CD14-positive monocyte (primary cell): ENCODE data around the gene THSD7B. TPM values are rescaled to one million over a fixed set of nuclear protein-coding genes. Genes with fewer than 3 reads are reported as not detected.

Experiments used
- DNase-seq, 3 donors: peaks; one replicate each; pipeline ENCODE4 v3.0.0-alpha.2; 2011 to 2022
- H2AFZ ChIP-seq: 2 replicates; pipeline ENCODE4 v1.6.0; 2012; ENCODE audit warnings: mild to moderate bottlenecking, low read depth, low read length, inconsistent platforms; ENCODE audit not compliant: insufficient read depth, poor library complexity, severe bottlenecking
- H3K27ac ChIP-seq, 2 donors: 1 replicate in 1 of 2; 2 replicates in 1 of 2; pipeline ENCODE4 v1.5.1; 2012 to 2013; ENCODE audit warnings: low read length in 2 of 2, control low read depth in 1 of 2, inconsistent platforms in 1 of 2, low read depth in 1 of 2, mild to moderate bottlenecking in 1 of 2
- H3K27me3 ChIP-seq, 2 donors: one replicate each; pipeline versions ENCODE4 v1.6.0 to v1.6.1; 2011 to 2013; ENCODE audit warnings: low read length in 2 of 2; ENCODE audit not compliant: control insufficient read depth in 2 of 2, insufficient read depth in 2 of 2
- H3K36me3 ChIP-seq, 2 donors: replicated peaks in 1 of 2; 1 replicate in 1 of 2; 2 replicates in 1 of 2; pipeline versions ENCODE4 v1.5.1 to v1.6.1; 2012 to 2013; ENCODE audit warnings: low read length in 2 of 2, control low read depth in 1 of 2, inconsistent platforms in 1 of 2, mild to moderate bottlenecking in 1 of 2; ENCODE audit not compliant: insufficient read depth in 2 of 2, control insufficient read depth in 1 of 2
- H3K4me1 ChIP-seq, 2 donors: 1 replicate in 1 of 2; 2 replicates in 1 of 2; pipeline versions ENCODE4 v1.5.1 to v1.6.1; 2012 to 2013; ENCODE audit warnings: low read length in 2 of 2, control low read depth in 1 of 2, inconsistent platforms in 1 of 2, mild to moderate bottlenecking in 1 of 2, moderate library complexity in 1 of 2; ENCODE audit not compliant: insufficient read depth in 2 of 2, control insufficient read depth in 1 of 2
- H3K4me2 ChIP-seq: replicated peaks from 2 replicates; pipeline ENCODE3; 2012; ENCODE audit warnings: low read length, moderate library complexity, mild to moderate bottlenecking; ENCODE audit not compliant: poor library complexity, severe bottlenecking; ENCODE audit errors: extremely low read depth
- H3K4me3 ChIP-seq, 3 experiments: fragments of 200-600 bp in 1 of 3; sonication (generic) in 1 of 3; replicated peaks in 1 of 3; 1 replicate in 2 of 3; 2 replicates in 1 of 3; pipeline ENCODE4 v1.5.1; 2011 to 2013; ENCODE audit warnings: low read length in 3 of 3, mild to moderate bottlenecking in 3 of 3, control low read depth in 2 of 3, low read depth in 2 of 3, inconsistent platforms in 1 of 3, moderate library complexity in 1 of 3
- H3K79me2 ChIP-seq: 2 replicates; pipeline ENCODE4 v1.6.0; 2012; ENCODE audit warnings: mild to moderate bottlenecking, control low read depth, inconsistent platforms, low read length, moderate library complexity; ENCODE audit not compliant: insufficient read depth
- H3K9ac ChIP-seq: 2 replicates; pipeline ENCODE4 v1.6.0; 2017; ENCODE audit warnings: low read length, mild to moderate bottlenecking; ENCODE audit not compliant: insufficient read depth, poor library complexity, severe bottlenecking
- H3K9me3 ChIP-seq, 2 donors: replicated peaks in 1 of 2; 1 replicate in 1 of 2; 2 replicates in 1 of 2; pipeline versions ENCODE4 v1.5.1 to v1.6.1; 2012 to 2013; ENCODE audit warnings: low read length in 2 of 2, control low read depth in 1 of 2; ENCODE audit not compliant: control insufficient read depth in 1 of 2, insufficient read depth in 1 of 2
- H4K20me1 ChIP-seq: 2 replicates; pipeline ENCODE4 v1.6.0; 2012; ENCODE audit warnings: mild to moderate bottlenecking, low read length, control low read depth, moderate library complexity; ENCODE audit not compliant: insufficient read depth
- H3K27ac Mint-ChIP-seq, 7 donors: one replicate each; pipeline ENCODE4 v1.8.0; 2020; ENCODE audit warnings: mild to moderate bottlenecking in 7 of 7, mixed read lengths in 7 of 7, moderate library complexity in 6 of 7, inconsistent platforms in 2 of 7
- H3K27me3 Mint-ChIP-seq, 3 donors: one replicate each; pipeline ENCODE4 v1.8.0; 2021 to 2022; ENCODE audit warnings: low read depth in 3 of 3, mild to moderate bottlenecking in 3 of 3, mixed read lengths in 3 of 3, moderate library complexity in 3 of 3, inconsistent platforms in 1 of 3
- H3K36me3 Mint-ChIP-seq, 2 donors: one replicate each; pipeline ENCODE4 v1.8.0; 2020; ENCODE audit warnings: mixed read lengths in 2 of 2, inconsistent platforms in 1 of 2, mild to moderate bottlenecking in 1 of 2
- H3K4me1 Mint-ChIP-seq: one replicate; pipeline ENCODE4 v1.8.0; 2020; ENCODE audit warnings: mild to moderate bottlenecking, mixed read lengths
- H3K4me3 Mint-ChIP-seq, 2 donors: one replicate each; pipeline ENCODE4 v1.8.0; 2020; ENCODE audit warnings: mild to moderate bottlenecking in 2 of 2, mixed read lengths in 2 of 2, moderate library complexity in 1 of 2
- H3K9me3 Mint-ChIP-seq, 7 donors: one replicate each; pipeline ENCODE4 v1.8.0; 2020 to 2022; ENCODE audit warnings: mixed read lengths in 7 of 7, mild to moderate bottlenecking in 6 of 7, moderate library complexity in 6 of 7, inconsistent platforms in 2 of 7
- CTCF ChIP-seq: fragments of 200-600 bp; IDR thresholded peaks from one replicate; pipeline ENCODE4 v1.8.0; 2022; ENCODE audit warnings: antibody characterized with exemption, mild to moderate bottlenecking
- WGBS: methylation state at CpG from one replicate; pipeline ENCODE4 v1.1.5; 2013; ENCODE audit warnings: missing lambda C conversion rate; ENCODE audit not compliant: insufficient coverage; 5-methylcytosine and 5-hydroxymethylcytosine counted together
- intact Hi-C, 2 donors: fragments of 100-400 bp; cut with micrococcal nuclease; formaldehyde crosslinking; loops; one replicate each; pipeline versions ENCODE4 v1.15.0 to v1.15.1; 2023
- polyA plus RNA-seq, 3 donors: library from polyadenylated mRNA; depleted of rRNA in 1 of 3; unstranded in 2 of 3; stranded (reverse) in 1 of 3; fragments of 300-500 nt in 2 of 3; fragments of >200 nt in 1 of 3; fragmentation: Illumina TruSeq in 2 of 3; gene quantifications; 1 replicate in 2 of 3; 2 replicates in 1 of 3; pipeline ENCODE4 v1.2.3, GENCODE V29; 2012 to 2021

The THSD7B gene
- polyA plus RNA-seq, 3 donors: not detected

DNA sequence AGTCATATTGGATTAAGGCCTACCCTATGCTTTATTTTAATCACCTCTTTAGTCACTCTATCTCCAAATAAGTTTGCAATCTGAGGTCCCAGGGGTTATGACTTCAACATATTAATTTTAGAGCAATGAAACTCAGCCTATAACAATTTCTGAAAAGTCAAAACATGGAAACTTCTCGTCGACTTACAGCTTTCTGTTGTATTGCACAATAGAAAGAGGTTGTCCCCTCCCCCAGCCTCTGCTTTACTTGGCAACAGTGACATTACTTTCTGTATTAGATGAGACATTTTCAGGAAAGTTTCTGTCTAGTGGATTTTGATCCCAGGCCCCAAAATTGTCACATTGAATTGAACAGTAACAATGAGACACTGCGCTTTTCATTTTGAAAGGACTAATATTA, 326.4 kb downstream of the THSD7B start:
- intact Hi-C loops: no loop called here
- Mint-ChIP-seq H3K9me3 (peaks cover 0 to 8% (median 3%) of the 10 kb centered on the region in 7 donors), H3K27ac (no peak overlapping the region), H3K4me1 (no peaks in the 10 kb centered on the region), H3K27me3 (no peaks in the 10 kb centered on the region), H3K4me3 (no peak overlapping the region), H3K36me3 (no peaks in the 10 kb centered on the region)
- no peaks in the 10 kb centered on the region for H3K9me3 ChIP-seq
- WGBS: no CpG with 5 or more reads among the region's 3 CpGs
- no peak overlapping the region for H3K27ac ChIP-seq
- H3K4me2 ChIP-seq: no peak overlapping the region
- H4K20me1 ChIP-seq: no peaks in the 10 kb centered on the region
- no peaks in the 10 kb centered on the region for H3K79me2 ChIP-seq
- no peak overlapping the region for H2AFZ ChIP-seq
- TF ChIP-seq CTCF: no peak
- no peak for DNase-seq
- no peaks in the 10 kb centered on the region for H3K27me3 ChIP-seq
- H3K4me1 ChIP-seq: no peaks in the 10 kb centered on the region
- no peak overlapping the region for H3K9ac ChIP-seq
- no peaks in the 10 kb centered on the region for H3K36me3 ChIP-seq
- H3K4me3 ChIP-seq: no peak overlapping the region

GRCh38 chr2:137093116-137093515, 327.8 kb downstream of the THSD7B start:
- Histone ChIP-seq H3K9me3 (no peaks in the 10 kb centered on the region), H3K27me3 (no peaks in the 10 kb centered on the region), H3K36me3 (no peaks in the 10 kb centered on the region), H3K27ac (no peak overlapping the region), H3K4me1 (no peaks in the 10 kb centered on the region), H3K79me2 (no peaks in the 10 kb centered on the region), H4K20me1 (no peaks in the 10 kb centered on the region), H3K4me2 (no peak overlapping the region), H3K9ac (no peak overlapping the region), H3K4me3 (no peak overlapping the region), H2AFZ (no peak overlapping the region)
- intact Hi-C loops: no loop called here
- Mint-ChIP-seq H3K27ac (no peak overlapping the region), H3K4me1 (no peaks in the 10 kb centered on the region), H3K27me3 (no peaks in the 10 kb centered on the region), H3K36me3 (no peaks in the 10 kb centered on the region), H3K9me3 (peaks cover 0 to 8% (median 2%) of the 10 kb centered on the region in 7 donors), H3K4me3 (no peak overlapping the region)
- no peak for TF ChIP-seq CTCF
- DNase-seq: no peak
- 93% methylated on average over 4 of the region's 4 CpGs for WGBS
